HG02571 (cell line): ENCODE data around the gene PEX6.

Experiments used
- ATAC-seq: cut with Tn5 transposase; IDR thresholded peaks from one replicate; pipeline ENCODE4 v1.9.1; 2021; ENCODE audit warnings: mild to moderate bottlenecking, moderate library complexity; ENCODE audit not compliant: unreplicated experiment

Gene PEX6

GRCh38 chr6:42937548-42938427 lies 41.2 kb downstream of the PEX6 start:
- no peak for ATAC-seq

- ATAC-seq = no peak
These were observed 42.6 kb downstream of the PEX6 start for GRCh38 chr6:42936398-42936797.

- ATAC-seq = no peak
These were observed 43.7 kb downstream of the PEX6 start for GRCh38 chr6:42935322-42935721.

GRCh38 chr6:42933205-42933604 lies 45.8 kb downstream of the PEX6 start:
- ATAC-seq = no peak

GRCh38 chr6:42932412-42932811 lies 46.6 kb downstream of the PEX6 start:
- no peak for ATAC-seq

GRCh38 chr6:42929821-42930360 lies 49.1 kb downstream of the PEX6 start:
- ATAC-seq = peak; percentile 54

- ATAC-seq = peak; percentile 63
These were observed 49.8 kb downstream of the PEX6 start, which contains the start of gene CNPY3 for GRCh38 chr6:42928986-42929820. CNPY3 (plus strand) TSS chr6:42929480; CDS start chr6:42929571, 91 bp downstream.

- ATAC-seq = no peak
These were observed 53.6 kb downstream of the PEX6 start for GRCh38 chr6:42925248-42925857.

- ATAC-seq = no peak
These were observed 55.3 kb downstream of the PEX6 start for GRCh38 chr6:42923666-42924065.

- ATAC-seq = no peak
These were observed 57.2 kb downstream of the PEX6 start for GRCh38 chr6:42921801-42922200.

GRCh38 chr6:42916288-42916687 lies 62.7 kb downstream of the PEX6 start:
- no peak for ATAC-seq

- no peak for ATAC-seq
These were observed 63.2 kb downstream of the PEX6 start, which contains the start of gene PTCRA for GRCh38 chr6:42915732-42916131. PTCRA (plus strand) TSS chr6:42916053; CDS start chr6:42916070, 17 bp downstream.

- ATAC-seq = no peak
These were observed 64.4 kb downstream of the PEX6 start for GRCh38 chr6:42914546-42914945.
